ENCODE measurements around the gene RHBDL2. TPM values are rescaled to one million over a fixed set of nuclear protein-coding genes. Genes with fewer than 3 reads are reported as not detected.

RHBDL2 gene
- total and polyA plus RNA-seq, 2 of the 13 experiments (the other 11 are each of a cell fraction or from before 2014, with no cell fraction given), result 3.3 to 5.4 TPM

DNA sequence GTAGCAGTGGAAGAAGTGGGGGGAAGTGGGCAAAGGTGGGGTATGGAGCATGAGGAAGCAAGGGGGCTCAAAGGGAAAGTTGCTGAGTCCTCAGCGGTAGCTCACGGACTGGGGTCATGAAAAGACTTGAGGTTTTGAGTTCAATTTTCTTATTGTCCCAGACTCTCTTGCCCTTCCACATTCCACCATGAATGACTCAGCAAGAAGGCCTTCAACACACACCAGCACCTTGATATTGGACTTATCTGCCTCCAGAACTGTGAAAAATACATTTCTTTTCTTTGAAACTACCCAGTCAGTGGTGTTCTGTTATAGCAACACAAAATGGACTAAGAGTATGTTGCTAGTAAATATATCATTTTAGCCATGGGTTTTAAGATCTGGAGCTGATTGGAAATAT lies 17.3 kb upstream of the RHBDL2 start:
- ChIA-PET CTCF (ENCODE audit: low intra/inter-chr PET ratio, low total read pairs) (no interaction called here), POLR2A (no interaction called here)
- intact Hi-C loops (cut with micrococcal nuclease; ENCODE audit: unreplicated experiment), result no loop called here
- H3K4me3 ChIP-seq (replicated peaks in 1 of 3; ENCODE audit: insufficient read depth in 1 of 3, low read depth in 2 of 3, low read length in 3 of 3), result no peak overlapping the region
- ATAC-seq (no peak), DNase-seq (ENCODE audit: low spot score) (peak; percentile 15), FAIRE-seq (no peak)
- no peaks in the 10 kb centered on the region for H3K79me2 ChIP-seq (ENCODE audit: insufficient read depth, low read length)
- peak overlapping the region; percentile 42 for H3K27ac ChIP-seq (ENCODE audit: extremely low read length, insufficient read depth, low read length)
- H3K9ac ChIP-seq (ENCODE audit: insufficient read depth, low read depth, low read length), result no peak overlapping the region
- H3K36me3 ChIP-seq (replicated peaks in 1 of 2; ENCODE audit: control insufficient read depth in 1 of 2, insufficient read depth in 2 of 2, low read length in 2 of 2), result no peaks in the 10 kb centered on the region
- in situ Hi-C loops (cut with HindIII; ENCODE audit: extremely low pct_ligation_motif_present, low pct_unique_long_range_greater_than_20kb), result no loop called here
- H3K4me1 ChIP-seq (ENCODE audit: insufficient read depth, low read length), result peaks cover 53% of the 10 kb centered on the region
- no TSS peak for BruUV-seq (replicated peaks)
- WGBS (ENCODE audit: low lambda C conversion rate), result 97% methylated on average over 2 of the region's 2 CpGs
- H3K9me3 ChIP-seq (ENCODE audit: low read length), result no peaks in the 10 kb centered on the region
- no peak overlapping the region for H3K4me2 ChIP-seq (ENCODE audit: low read depth, low read length)
- H2AFZ ChIP-seq (ENCODE audit: low read length), result no peak overlapping the region
- no peaks in the 10 kb centered on the region for H3K27me3 ChIP-seq (ENCODE audit: control insufficient read depth in 1 of 2, insufficient read depth in 2 of 2, low read length in 2 of 2)
- no peaks in the 10 kb centered on the region for H4K20me1 ChIP-seq (ENCODE audit: insufficient read depth, low read length)
- TF ChIP-seq ZNF607 (CRISPR knock-in tag; IDR thresholded peaks at IDR 0.05; ENCODE audit: borderline replicate concordance) (no peak), TRIM24 (CRISPR knock-in tag; IDR thresholded peaks at IDR 0.05) (no peak), ZFX (CRISPR knock-in tag; IDR thresholded peaks at IDR 0.05; ENCODE audit: low read depth) (no peak), ZNF234 (CRISPR knock-in tag; conservative IDR thresholded peaks at IDR 0.05) (no peak), ZSCAN12 (CRISPR knock-in tag; IDR thresholded peaks at IDR 0.05) (no peak), ZNF382 (CRISPR knock-in tag; IDR thresholded peaks at IDR 0.05; ENCODE audit: borderline replicate concordance) (no peak), ZNF709 (CRISPR knock-in tag; IDR thresholded peaks at IDR 0.05) (no peak), AKAP8 (CRISPR knock-in tag; IDR thresholded peaks at IDR 0.05) (no peak), FOSL2 (CRISPR knock-in tag; IDR thresholded peaks at IDR 0.05) (peak; percentile 73), NRL (CRISPR knock-in tag; IDR thresholded peaks at IDR 0.05; ENCODE audit: borderline replicate concordance) (no peak), ZNF446 (CRISPR knock-in tag; IDR thresholded peaks at IDR 0.05) (no peak), NFE2L2 (IDR thresholded peaks at IDR 0.05; ENCODE audit: low read length) (peak; percentile 87), ZNF589 (CRISPR knock-in tag; conservative IDR thresholded peaks at IDR 0.05) (no peak), REXO4 (CRISPR knock-in tag; IDR thresholded peaks at IDR 0.05; ENCODE audit: borderline replicate concordance) (no peak), ZFP62 (CRISPR knock-in tag; IDR thresholded peaks at IDR 0.05) (no peak), SETDB1 (CRISPR knock-in tag; IDR thresholded peaks at IDR 0.05; ENCODE audit: borderline replicate concordance) (no peak)
- TF ChIP-seq, protein P1, sequence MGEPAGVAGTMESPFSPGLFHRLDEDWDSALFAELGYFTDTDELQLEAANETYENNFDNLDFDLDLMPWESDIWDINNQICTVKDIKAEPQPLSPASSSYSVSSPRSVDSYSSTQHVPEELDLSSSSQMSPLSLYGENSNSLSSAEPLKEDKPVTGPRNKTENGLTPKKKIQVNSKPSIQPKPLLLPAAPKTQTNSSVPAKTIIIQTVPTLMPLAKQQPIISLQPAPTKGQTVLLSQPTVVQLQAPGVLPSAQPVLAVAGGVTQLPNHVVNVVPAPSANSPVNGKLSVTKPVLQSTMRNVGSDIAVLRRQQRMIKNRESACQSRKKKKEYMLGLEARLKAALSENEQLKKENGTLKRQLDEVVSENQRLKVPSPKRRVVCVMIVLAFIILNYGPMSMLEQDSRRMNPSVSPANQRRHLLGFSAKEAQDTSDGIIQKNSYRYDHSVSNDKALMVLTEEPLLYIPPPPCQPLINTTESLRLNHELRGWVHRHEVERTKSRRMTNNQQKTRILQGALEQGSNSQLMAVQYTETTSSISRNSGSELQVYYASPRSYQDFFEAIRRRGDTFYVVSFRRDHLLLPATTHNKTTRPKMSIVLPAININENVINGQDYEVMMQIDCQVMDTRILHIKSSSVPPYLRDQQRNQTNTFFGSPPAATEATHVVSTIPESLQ (CRISPR knock-in tag; conservative IDR thresholded peaks at IDR 0.05), result no peak
- TF ChIP-seq, protein P2, sequence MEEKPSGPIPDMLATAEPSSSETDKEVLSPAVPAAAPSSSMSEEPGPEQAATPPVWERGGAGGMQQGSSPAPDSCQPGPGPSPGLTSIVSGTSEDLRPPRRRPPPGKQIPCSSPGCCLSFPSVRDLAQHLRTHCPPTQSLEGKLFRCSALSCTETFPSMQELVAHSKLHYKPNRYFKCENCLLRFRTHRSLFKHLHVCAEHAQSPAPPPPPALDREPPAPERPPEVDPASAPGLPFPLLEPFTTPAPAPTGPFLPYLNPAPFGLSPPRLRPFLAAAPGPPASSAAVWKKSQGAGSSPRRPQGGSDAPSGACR (CRISPR knock-in tag; IDR thresholded peaks at IDR 0.05), result no peak
- TF ChIP-seq, protein P3, sequence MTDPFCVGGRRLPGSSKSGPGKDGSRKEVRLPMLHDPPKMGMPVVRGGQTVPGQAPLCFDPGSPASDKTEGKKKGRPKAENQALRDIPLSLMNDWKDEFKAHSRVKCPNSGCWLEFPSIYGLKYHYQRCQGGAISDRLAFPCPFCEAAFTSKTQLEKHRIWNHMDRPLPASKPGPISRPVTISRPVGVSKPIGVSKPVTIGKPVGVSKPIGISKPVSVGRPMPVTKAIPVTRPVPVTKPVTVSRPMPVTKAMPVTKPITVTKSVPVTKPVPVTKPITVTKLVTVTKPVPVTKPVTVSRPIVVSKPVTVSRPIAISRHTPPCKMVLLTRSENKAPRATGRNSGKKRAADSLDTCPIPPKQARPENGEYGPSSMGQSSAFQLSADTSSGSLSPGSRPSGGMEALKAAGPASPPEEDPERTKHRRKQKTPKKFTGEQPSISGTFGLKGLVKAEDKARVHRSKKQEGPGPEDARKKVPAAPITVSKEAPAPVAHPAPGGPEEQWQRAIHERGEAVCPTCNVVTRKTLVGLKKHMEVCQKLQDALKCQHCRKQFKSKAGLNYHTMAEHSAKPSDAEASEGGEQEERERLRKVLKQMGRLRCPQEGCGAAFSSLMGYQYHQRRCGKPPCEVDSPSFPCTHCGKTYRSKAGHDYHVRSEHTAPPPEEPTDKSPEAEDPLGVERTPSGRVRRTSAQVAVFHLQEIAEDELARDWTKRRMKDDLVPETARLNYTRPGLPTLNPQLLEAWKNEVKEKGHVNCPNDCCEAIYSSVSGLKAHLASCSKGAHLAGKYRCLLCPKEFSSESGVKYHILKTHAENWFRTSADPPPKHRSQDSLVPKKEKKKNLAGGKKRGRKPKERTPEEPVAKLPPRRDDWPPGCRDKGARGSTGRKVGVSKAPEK (CRISPR knock-in tag; IDR thresholded peaks at IDR 0.05; ENCODE audit: borderline replicate concordance), result no peak
